Sigmoid colon (tissue), 7 donors: Measurements from ENCODE around the gene ADCY5. TPM values are rescaled to one million over a fixed set of nuclear protein-coding genes. Genes with fewer than 3 reads are reported as not detected.

ENCODE experiments used
- DNase-seq: peaks from one replicate; pipeline ENCODE4 v3.0.0-alpha.2; 2019
- H3K27ac ChIP-seq, 4 donors: fragments of 200-600 bp; sonication (generic); one replicate each; pipeline ENCODE4 v1.5.1; 2016 to 2019; ENCODE audit warnings: mild to moderate bottlenecking in 1 of 4
- H3K27me3 ChIP-seq, 3 donors: fragments of 200-600 bp; sonication (generic); one replicate each; pipeline ENCODE4 v1.5.1; 2019; ENCODE audit warnings: mild to moderate bottlenecking in 1 of 3
- H3K36me3 ChIP-seq, 4 donors: fragments of 200-600 bp; sonication (generic); one replicate each; pipeline ENCODE4 v1.5.1; 2016 to 2019
- H3K4me1 ChIP-seq, 4 donors: fragments of 200-600 bp; sonication (generic); one replicate each; pipeline ENCODE4 v1.5.1; 2017 to 2019
- H3K4me3 ChIP-seq, 4 donors: fragments of 200-600 bp; sonication (generic); one replicate each; pipeline ENCODE4 v1.5.1; 2017 to 2019; ENCODE audit warnings: mild to moderate bottlenecking in 2 of 4, moderate library complexity in 1 of 4
- H3K9me3 ChIP-seq, 4 donors: fragments of 200-600 bp in 3 of 4; sonication (generic) in 3 of 4; one replicate each; pipeline versions ENCODE4 v1.5.1 to v1.6.1; 2013 to 2019
- CTCF ChIP-seq, 4 experiments: fragments of 450-650 bp in 3 of 4; fragments of 200-600 bp in 1 of 4; IDR thresholded peaks; one replicate each; pipeline ENCODE4 v1.5.1; 2016 to 2019; ENCODE audit warnings: antibody characterized with exemption in 4 of 4, mild to moderate bottlenecking in 3 of 4, moderate library complexity in 2 of 4
- EP300 ChIP-seq, 4 donors: sonication (generic); formaldehyde crosslinking; IDR thresholded peaks; one replicate each; pipeline ENCODE4 v1.6.1; 2017; ENCODE audit warnings: antibody characterized with exemption in 4 of 4
- POLR2A ChIP-seq, 2 donors: fragments of 450-650 bp; IDR thresholded peaks; one replicate each; pipeline ENCODE4 v1.6.1; 2016; ENCODE audit warnings: antibody characterized with exemption in 2 of 2, mild to moderate bottlenecking in 2 of 2, moderate library complexity in 2 of 2
- POLR2AphosphoS5 ChIP-seq, 4 donors: sonication (generic); formaldehyde crosslinking; IDR thresholded peaks; one replicate each; pipeline ENCODE4 v1.6.1; 2017; ENCODE audit warnings: antibody characterized with exemption in 4 of 4
- WGBS, 2 donors: extraction: QIAGEN DNeasy Blood & Tissue Kit; methylation state at CpG; one replicate each; pipeline ENCODE4 v1.1.7; 2013; 5-methylcytosine and 5-hydroxymethylcytosine counted together
- intact Hi-C: fragments of 100-400 bp; cut with DNase I; formaldehyde crosslinking; loops from one replicate; pipeline ENCODE4 v1.15.1; 2023
- polyA plus RNA-seq, 3 donors: library from polyadenylated mRNA; stranded (reverse); fragments of 200-250 nt; gene quantifications; one replicate each; pipeline ENCODE4 v1.2.3, GENCODE V29; 2013
- total RNA-seq, 4 donors: library from RNA; depleted of rRNA; stranded (reverse); fragments of >200 nt; gene quantifications; one replicate each; pipeline ENCODE4 v1.1.0, GENCODE V29; 2016
- donor health status: healthy with polysubstance abuse.
- donor health status: Bipolar disorder and iron deficiency.
- donor health status: healthy.

ADCY5 gene
- total and polyA plus RNA-seq, 7 donors: 1.4 to 84.4 (median 39.5) TPM

- peaks cover 0 to 57% (median 31%) of the 10 kb centered on the region in 4 donors for H3K4me1 ChIP-seq
- intact Hi-C loops: loop anchor here (2.0 to 5.0 kb wide), 3 partner anchors 77 to 109 kb away; no protein-coding TSS in a partner anchor
- H3K36me3 ChIP-seq: no peaks in the 10 kb centered on the region
- 15 to 24% methylated on average over 110 of the region's 110 CpGs for WGBS, 2 donors
- H3K27me3 ChIP-seq: peaks cover 0 to 4% (median 0%) of the 10 kb centered on the region in 3 donors
- H3K27ac ChIP-seq: peak overlapping the region; percentile 94 to 98 (median 96)
- H3K4me3 ChIP-seq: peak overlapping the region; percentile 76 to 93 (median 86)
- no peak for DNase-seq
- no peaks in the 10 kb centered on the region for H3K9me3 ChIP-seq
- TF ChIP-seq POLR2A (IDR thresholded peaks at IDR 0.05): peak; percentile 15 to 36
- peak in 1 of 4 experiments; percentile 18 for TF ChIP-seq CTCF (IDR thresholded peaks at IDR 0.05)
- peak; percentile 33 to 85 (median 67) for TF ChIP-seq POLR2AphosphoS5 (IDR thresholded peaks at IDR 0.05)
- TF ChIP-seq EP300 (IDR thresholded peaks at IDR 0.05): no peak
Observed at GRCh38 chr3:123447749-123448517, 957 bp downstream of the ADCY5 start.

GRCh38 chr3:123447416-123447748, 1.5 kb downstream of the ADCY5 start:
- intact Hi-C loops: loop anchor here (2.0 to 5.0 kb wide), 3 partner anchors 77 to 110 kb away; no protein-coding TSS in a partner anchor
- Histone ChIP-seq H3K27ac (peak overlapping the region; percentile 94 to 98 (median 96)), H3K9me3 (no peaks in the 10 kb centered on the region), H3K4me3 (peak overlapping the region; percentile 53 to 93 (median 80)), H3K4me1 (peaks cover 0 to 63% (median 36%) of the 10 kb centered on the region in 4 donors), H3K36me3 (no peaks in the 10 kb centered on the region), H3K27me3 (peaks cover 0 to 4% (median 0%) of the 10 kb centered on the region in 3 donors)
- 94 to 97% methylated on average over 27 of the region's 27 CpGs for WGBS, 2 donors
- TF ChIP-seq CTCF (IDR thresholded peaks at IDR 0.05) (no peak), POLR2AphosphoS5 (IDR thresholded peaks at IDR 0.05) (peak in 3 of 4 donors; percentile 16 to 36 (median 27))
- peak; percentile 76 for DNase-seq

GRCh38 chr3:123446610-123447109, 2.2 kb downstream of the ADCY5 start:
- Histone ChIP-seq H3K9me3 (no peaks in the 10 kb centered on the region), H3K27me3 (peaks cover 0 to 4% (median 0%) of the 10 kb centered on the region in 3 donors), H3K4me3 (peak overlapping the region; percentile 53 to 93 (median 80)), H3K27ac (peak overlapping the region; percentile 94 to 98 (median 96)), H3K36me3 (no peaks in the 10 kb centered on the region), H3K4me1 (peaks cover 0 to 63% (median 41%) of the 10 kb centered on the region in 4 donors)
- no peak for TF ChIP-seq POLR2AphosphoS5 (IDR thresholded peaks at IDR 0.05)
- no peak for TF ChIP-seq POLR2A (IDR thresholded peaks at IDR 0.05)
- no peak for TF ChIP-seq CTCF (IDR thresholded peaks at IDR 0.05)
- TF ChIP-seq EP300 (IDR thresholded peaks at IDR 0.05): no peak
- no peak for DNase-seq
- WGBS, 2 donors: 84 to 91% methylated on average over 6 of the region's 6 CpGs
- intact Hi-C loops: loop anchor here (1.0 to 5.0 kb wide), 4 partner anchors 31 to 111 kb away; no protein-coding TSS in a partner anchor

- Histone ChIP-seq H3K36me3 (no peaks in the 10 kb centered on the region), H3K27me3 (peaks cover 0 to 4% (median 0%) of the 10 kb centered on the region in 3 donors), H3K9me3 (no peaks in the 10 kb centered on the region), H3K4me3 (peak overlapping the region; percentile 53 to 93 (median 80)), H3K4me1 (peaks cover 0 to 63% (median 41%) of the 10 kb centered on the region in 4 donors), H3K27ac (peak overlapping the region; percentile 94 to 98 (median 96))
- intact Hi-C loops: loop anchor here (1.0 to 5.0 kb wide), 4 partner anchors 31 to 111 kb away; no protein-coding TSS in a partner anchor
- TF ChIP-seq POLR2AphosphoS5 (IDR thresholded peaks at IDR 0.05): no peak
- TF ChIP-seq EP300 (IDR thresholded peaks at IDR 0.05): no peak
- no peak for TF ChIP-seq POLR2A (IDR thresholded peaks at IDR 0.05)
- TF ChIP-seq CTCF (IDR thresholded peaks at IDR 0.05): no peak
- DNase-seq: no peak
- 88 to 90% methylated on average over 2 of the region's 2 CpGs for whole genome bisulfite sequencing, 2 donors
Observed at GRCh38 chr3:123446210-123446609, 2.7 kb downstream of the ADCY5 start.
